B cell (primary cell): ENCODE results near the gene LZTFL1. TPM values are rescaled to one million over a fixed set of nuclear protein-coding genes. Genes with fewer than 3 reads are reported as not detected.

Experiments used
- ATAC-seq: fragments of 200-7000 bp; cut with Tn5 transposase; one replicate; pipeline ENCODE4 v1.10.0; 2021; ENCODE audit warnings: low read depth, mild to moderate bottlenecking, moderate number of reproducible peaks, moderate library complexity
- CTCF ChIA-PET: fragments of 350-600 bp; sonication (Branson Sonifier 250); formaldehyde crosslinking; loops from one replicate; lab custom pipeline; 2021; ENCODE audit warnings: antibody characterized with exemption, inconsistent platforms; lab: Charles Lee
- POLR2A ChIA-PET: fragments of 350-600 bp; sonication (Branson Sonifier 250); formaldehyde crosslinking; loops from one replicate; lab custom pipeline; 2021; ENCODE audit warnings: antibody characterized with exemption; lab: Charles Lee
- DNase-seq: peaks from one replicate; pipeline ENCODE4 v3.0.0; 2013
- H2AFZ ChIP-seq: 2 replicates; pipeline ENCODE4 v1.6.1; 2012; ENCODE audit warnings: mild to moderate bottlenecking, low read depth, low read length; ENCODE audit not compliant: insufficient read depth, poor library complexity, severe bottlenecking
- H3K27ac ChIP-seq, 2 donors: 1 replicate in 1 of 2; 2 replicates in 1 of 2; pipeline ENCODE4 v1.5.1; 2012 to 2013; ENCODE audit warnings: low read length in 2 of 2, mild to moderate bottlenecking in 2 of 2, moderate library complexity in 1 of 2
- H3K27me3 ChIP-seq, 4 experiments: fragments of 200-600 bp in 1 of 4; sonication (generic) in 1 of 4; replicated peaks in 1 of 4; 1 replicate in 2 of 4; 2 replicates in 2 of 4; pipeline versions ENCODE4 v1.6.1 to v1.7.0; 2013 to 2016; ENCODE audit warnings: low read length in 3 of 4, mild to moderate bottlenecking in 2 of 4, mixed read lengths in 1 of 4, moderate library complexity in 1 of 4; ENCODE audit not compliant: insufficient read depth in 4 of 4, control insufficient read depth in 3 of 4; ENCODE audit errors: control extremely low read depth in 1 of 4
- H3K36me3 ChIP-seq, 2 experiments: replicated peaks in 1 of 2; 1 replicate in 1 of 2; 2 replicates in 1 of 2; pipeline versions ENCODE4 v1.6.1 to v1.7.1; 2013; ENCODE audit warnings: low read length in 1 of 2; ENCODE audit not compliant: insufficient read depth in 2 of 2, control insufficient read depth in 1 of 2; ENCODE audit errors: control extremely low read depth in 1 of 2, extremely low read depth in 1 of 2
- H3K4me1 ChIP-seq, 2 donors: fragments of 200-600 bp in 1 of 2; sonication (generic) in 1 of 2; 1 replicate in 1 of 2; 2 replicates in 1 of 2; pipeline versions ENCODE4 v1.5.1 to v1.6.1; 2013 to 2017; ENCODE audit warnings: low read length in 2 of 2; ENCODE audit not compliant: control insufficient read depth in 2 of 2, insufficient read depth in 2 of 2
- H3K4me2 ChIP-seq: replicated peaks from 2 replicates; pipeline ENCODE3; 2012; ENCODE audit warnings: mild to moderate bottlenecking, low read depth, low read length; ENCODE audit not compliant: poor library complexity, severe bottlenecking
- H3K4me3 ChIP-seq, 5 experiments: fragments of 200-600 bp in 1 of 5; sonication (generic) in 1 of 5; 1 replicate in 3 of 5; 2 replicates in 2 of 5; pipeline versions ENCODE4 v1.5.1 to v1.7.0; 2011 to 2016; ENCODE audit warnings: low read length in 4 of 5, mild to moderate bottlenecking in 4 of 5, low read depth in 2 of 5, control low read depth in 1 of 5, moderate library complexity in 1 of 5; ENCODE audit not compliant: insufficient read depth in 1 of 5; ENCODE audit errors: control extremely low read depth in 1 of 5, extremely low read depth in 1 of 5
- H3K79me2 ChIP-seq: fragments of 200-600 bp; sonication (generic); one replicate; pipeline ENCODE4 v1.6.0; 2016; ENCODE audit warnings: low read length; ENCODE audit not compliant: control insufficient read depth, insufficient read depth
- H3K9ac ChIP-seq: fragments of 200-600 bp; sonication (generic); 2 replicates; pipeline ENCODE4 v1.6.1; 2017; ENCODE audit warnings: mild to moderate bottlenecking, low read length, moderate library complexity
- H3K9me3 ChIP-seq, 3 donors: one replicate each; pipeline versions ENCODE4 v1.6.1 to v1.7.1; 2013; ENCODE audit warnings: low read length in 2 of 3; ENCODE audit not compliant: control insufficient read depth in 2 of 3, insufficient read depth in 1 of 3; ENCODE audit errors: control extremely low read depth in 1 of 3
- H4K20me1 ChIP-seq: 2 replicates; pipeline ENCODE4 v1.6.0; 2012; ENCODE audit warnings: mild to moderate bottlenecking, low read length; ENCODE audit not compliant: insufficient read depth, control insufficient read depth, poor library complexity, severe bottlenecking
- H3K27ac Mint-ChIP-seq: one replicate; pipeline ENCODE4 v1.8.0; 2021; ENCODE audit warnings: mixed read lengths
- H3K27me3 Mint-ChIP-seq: one replicate; pipeline ENCODE4 v1.8.0; 2021; ENCODE audit warnings: mixed read lengths
- H3K4me1 Mint-ChIP-seq: one replicate; pipeline ENCODE4 v1.8.0; 2021; ENCODE audit warnings: mixed read lengths
- H3K4me3 Mint-ChIP-seq: one replicate; pipeline ENCODE4 v1.8.0; 2021; ENCODE audit warnings: mixed read lengths
- H3K9me3 Mint-ChIP-seq: one replicate; pipeline ENCODE4 v1.8.0; 2022; ENCODE audit warnings: mixed read lengths; ENCODE audit not compliant: insufficient read depth
- EZH2 ChIP-seq: IDR thresholded peaks from 2 replicates; pipeline ENCODE4 v1.6.1; 2012; ENCODE audit warnings: borderline replicate concordance, low read depth, mild to moderate bottlenecking, moderate library complexity, low read length; ENCODE audit not compliant: insufficient read depth, poor library complexity, severe bottlenecking
- WGBS: methylation state at CpG from one replicate; pipeline ENCODE4 v1.1.5; 2013; ENCODE audit warnings: missing lambda C conversion rate; ENCODE audit not compliant: insufficient coverage; 5-methylcytosine and 5-hydroxymethylcytosine counted together
- intact Hi-C: fragments of 100-400 bp; cut with micrococcal nuclease; formaldehyde crosslinking; loops from one replicate; pipeline ENCODE4 v1.10.0; 2022
- polyA plus RNA-seq: library from polyadenylated mRNA; depleted of rRNA; stranded (reverse); fragments of >200 nt; gene quantifications from 2 replicates; pipeline ENCODE4 v1.2.3, GENCODE V29; 2012
- total RNA-seq, 2 donors: library from RNA; stranded (reverse); fragments of 120-200 nt in 1 of 2; gene quantifications; 1 replicate in 1 of 2; 2 replicates in 1 of 2; pipeline versions ENCODE4 v1.2.3 to v1.2.4, GENCODE V29; 2013 to 2022
- TF ChIP-seq, protein P1 (sequence below): fragments of 200-600 bp; IDR thresholded peaks from one replicate; pipeline ENCODE4 v1.8.0; 2022; ENCODE audit warnings: antibody characterized with exemption, mild to moderate bottlenecking

LZTFL1 gene
- total and polyA plus RNA-seq, 2 donors (not counting 1 experiment from before 2014, with no cell fraction given): 16.5 to 17.8 TPM

DNA sequence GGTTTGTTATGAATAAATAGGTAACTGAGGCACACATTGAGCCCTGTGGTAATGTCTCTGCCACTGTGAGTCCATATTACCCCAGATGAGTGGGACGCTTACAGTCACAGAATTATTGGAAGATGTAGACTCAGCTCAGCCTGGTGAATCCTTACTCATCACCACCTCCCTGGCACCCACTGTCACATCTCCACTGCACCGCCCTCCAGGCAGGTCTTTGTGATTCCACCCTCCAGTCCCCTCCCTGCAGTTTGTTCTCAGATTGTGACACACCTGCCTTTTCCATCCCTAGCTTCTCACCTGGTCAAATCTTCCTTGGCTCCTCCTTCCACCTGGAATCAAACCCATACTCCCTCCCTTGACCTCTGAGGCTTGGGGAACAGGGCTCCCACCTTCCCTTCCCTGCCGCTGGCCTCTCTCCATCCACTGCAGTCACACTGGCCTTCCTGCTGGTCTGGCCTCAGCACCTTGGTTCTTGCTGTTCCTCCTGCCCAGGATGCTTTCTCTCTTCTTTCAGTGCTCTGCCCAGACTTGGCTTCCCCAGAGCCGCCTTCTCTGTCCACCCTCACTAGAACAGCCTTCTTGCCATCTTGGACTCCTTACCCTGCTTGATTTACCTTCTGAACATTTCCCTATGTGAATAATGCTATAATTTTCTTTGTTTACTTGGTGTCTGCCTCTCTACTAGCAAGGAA is 55.0 kb downstream of the LZTFL1 start:
- no peak for ATAC-seq

DNA sequence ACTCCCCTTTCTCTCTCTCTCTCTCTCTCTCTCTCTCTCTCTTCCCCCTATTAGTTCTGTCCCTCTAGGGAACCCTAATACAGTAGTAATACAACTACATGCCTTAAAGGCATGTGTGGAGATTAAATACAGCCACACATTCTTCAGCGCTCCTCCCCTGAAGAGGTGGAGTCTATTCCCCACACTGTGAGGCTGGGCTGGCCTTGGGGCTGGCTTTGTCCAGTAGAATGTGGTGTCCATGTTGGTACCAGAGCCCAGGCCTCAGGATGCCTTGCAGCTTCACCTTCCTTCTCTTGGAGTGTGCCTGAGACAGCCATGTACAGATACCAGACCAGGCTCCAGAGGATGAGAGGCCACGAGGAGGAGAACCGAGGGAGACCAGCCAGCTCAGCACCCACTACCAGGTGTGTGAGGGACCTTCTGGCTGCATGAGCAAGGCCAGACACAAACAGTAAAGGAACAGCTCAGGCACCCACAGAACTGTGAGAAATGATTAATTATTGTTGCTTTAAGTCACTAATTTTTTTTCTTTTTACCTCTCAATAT is 56.2 kb downstream of the LZTFL1 start:
- CTCF ChIA-PET: no interaction called here
- Histone ChIP-seq H3K27ac (no peak overlapping the region), H3K27me3 (no peaks in the 10 kb centered on the region), H4K20me1 (no peaks in the 10 kb centered on the region), H3K79me2 (no peaks in the 10 kb centered on the region), H3K4me2 (no peak overlapping the region), H3K9me3 (peaks cover 3 to 15% (median 4%) of the 10 kb centered on the region in 3 donors), H3K36me3 (no peaks in the 10 kb centered on the region), H2AFZ (no peak overlapping the region), H3K9ac (no peak overlapping the region), H3K4me1 (no peaks in the 10 kb centered on the region), H3K4me3 (no peak overlapping the region)
- intact Hi-C loops: no loop called here
- ATAC-seq (no peak), DNase-seq (no peak)
- no CpG with 5 or more reads among the region's 3 CpGs for WGBS
- Mint-ChIP-seq H3K27me3 (peaks cover 8% of the 10 kb centered on the region), H3K27ac (no peak overlapping the region), H3K4me3 (no peak overlapping the region), H3K9me3 (peaks cover 9% of the 10 kb centered on the region), H3K4me1 (no peaks in the 10 kb centered on the region)
- POLR2A ChIA-PET: no interaction called here
- TF ChIP-seq, protein P1, sequence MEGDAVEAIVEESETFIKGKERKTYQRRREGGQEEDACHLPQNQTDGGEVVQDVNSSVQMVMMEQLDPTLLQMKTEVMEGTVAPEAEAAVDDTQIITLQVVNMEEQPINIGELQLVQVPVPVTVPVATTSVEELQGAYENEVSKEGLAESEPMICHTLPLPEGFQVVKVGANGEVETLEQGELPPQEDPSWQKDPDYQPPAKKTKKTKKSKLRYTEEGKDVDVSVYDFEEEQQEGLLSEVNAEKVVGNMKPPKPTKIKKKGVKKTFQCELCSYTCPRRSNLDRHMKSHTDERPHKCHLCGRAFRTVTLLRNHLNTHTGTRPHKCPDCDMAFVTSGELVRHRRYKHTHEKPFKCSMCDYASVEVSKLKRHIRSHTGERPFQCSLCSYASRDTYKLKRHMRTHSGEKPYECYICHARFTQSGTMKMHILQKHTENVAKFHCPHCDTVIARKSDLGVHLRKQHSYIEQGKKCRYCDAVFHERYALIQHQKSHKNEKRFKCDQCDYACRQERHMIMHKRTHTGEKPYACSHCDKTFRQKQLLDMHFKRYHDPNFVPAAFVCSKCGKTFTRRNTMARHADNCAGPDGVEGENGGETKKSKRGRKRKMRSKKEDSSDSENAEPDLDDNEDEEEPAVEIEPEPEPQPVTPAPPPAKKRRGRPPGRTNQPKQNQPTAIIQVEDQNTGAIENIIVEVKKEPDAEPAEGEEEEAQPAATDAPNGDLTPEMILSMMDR: no peak
- TF ChIP-seq EZH2: no peak

More for the DNA sequence above, 55.0 kb downstream of the LZTFL1 start:
- Histone ChIP-seq H3K27ac (no peak overlapping the region), H2AFZ (no peak overlapping the region), H3K9ac (no peak overlapping the region), H3K4me1 (peaks cover 7 to 8% of the 10 kb centered on the region in 2 donors), H3K27me3 (no peaks in the 10 kb centered on the region), H3K79me2 (no peaks in the 10 kb centered on the region), H3K4me3 (no peak overlapping the region), H4K20me1 (no peaks in the 10 kb centered on the region), H3K4me2 (no peak overlapping the region), H3K36me3 (no peaks in the 10 kb centered on the region), H3K9me3 (peaks cover 3 to 15% (median 4%) of the 10 kb centered on the region in 3 donors)
- Mint-ChIP-seq H3K9me3 (peaks cover 9% of the 10 kb centered on the region), H3K27me3 (peaks cover 8% of the 10 kb centered on the region), H3K4me1 (peaks cover 10% of the 10 kb centered on the region), H3K27ac (no peak overlapping the region), H3K4me3 (no peak overlapping the region)
- intact Hi-C loops: no loop called here
- ChIA-PET POLR2A (no interaction called here), CTCF (no interaction called here)
- TF ChIP-seq, protein P1: no peak
- no peak for TF ChIP-seq EZH2
- WGBS: 95% methylated on average over 3 of the region's 4 CpGs
- DNase-seq: no peak
